A673 (cell line): ENCODE data around the gene CRK.

ENCODE experiments used
- EZH2 ChIP-seq: fragments of 200-600 bp; sonication (generic); IDR thresholded peaks from 2 replicates; pipeline ENCODE4 v1.6.1; 2017; ENCODE audit warnings: borderline replicate concordance, low read depth, mild to moderate bottlenecking, mixed read lengths, antibody characterized with exemption, low read length; ENCODE audit not compliant: poor library complexity, severe bottlenecking
- TF ChIP-seq, protein P1 (sequence below): fragments of 300-800, 200-600 bp; sonication (generic); conservative IDR thresholded peaks from 2 replicates; pipeline ENCODE4 v1.5.1; 2017; ENCODE audit warnings: low read depth, mild to moderate bottlenecking, antibody characterized with exemption, low read length, moderate library complexity, mixed read lengths

DNA sequence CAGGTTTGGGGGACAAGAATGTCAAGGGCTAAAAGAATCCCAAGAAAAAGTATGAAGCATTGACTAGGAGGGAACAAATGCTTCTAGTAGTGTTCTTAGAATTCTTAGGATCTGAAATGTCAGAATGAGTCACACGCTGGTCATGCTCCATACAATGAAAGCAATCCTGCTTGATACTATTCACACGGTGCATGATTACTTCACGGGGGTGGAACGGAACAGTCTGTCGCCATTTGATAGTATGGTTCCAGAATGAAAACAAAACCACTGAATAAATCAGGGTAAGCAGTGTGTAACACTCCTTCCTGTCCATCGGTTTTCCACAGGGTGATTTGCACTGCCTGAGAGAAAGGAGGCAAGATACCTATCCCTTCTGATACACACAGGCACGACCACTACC lies 33.1 kb downstream of the CRK start:
- TF ChIP-seq, protein P1, sequence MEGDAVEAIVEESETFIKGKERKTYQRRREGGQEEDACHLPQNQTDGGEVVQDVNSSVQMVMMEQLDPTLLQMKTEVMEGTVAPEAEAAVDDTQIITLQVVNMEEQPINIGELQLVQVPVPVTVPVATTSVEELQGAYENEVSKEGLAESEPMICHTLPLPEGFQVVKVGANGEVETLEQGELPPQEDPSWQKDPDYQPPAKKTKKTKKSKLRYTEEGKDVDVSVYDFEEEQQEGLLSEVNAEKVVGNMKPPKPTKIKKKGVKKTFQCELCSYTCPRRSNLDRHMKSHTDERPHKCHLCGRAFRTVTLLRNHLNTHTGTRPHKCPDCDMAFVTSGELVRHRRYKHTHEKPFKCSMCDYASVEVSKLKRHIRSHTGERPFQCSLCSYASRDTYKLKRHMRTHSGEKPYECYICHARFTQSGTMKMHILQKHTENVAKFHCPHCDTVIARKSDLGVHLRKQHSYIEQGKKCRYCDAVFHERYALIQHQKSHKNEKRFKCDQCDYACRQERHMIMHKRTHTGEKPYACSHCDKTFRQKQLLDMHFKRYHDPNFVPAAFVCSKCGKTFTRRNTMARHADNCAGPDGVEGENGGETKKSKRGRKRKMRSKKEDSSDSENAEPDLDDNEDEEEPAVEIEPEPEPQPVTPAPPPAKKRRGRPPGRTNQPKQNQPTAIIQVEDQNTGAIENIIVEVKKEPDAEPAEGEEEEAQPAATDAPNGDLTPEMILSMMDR: no peak
- no peak for TF ChIP-seq EZH2
